Subcutaneous abdominal adipose tissue (tissue), 5 donors: ENCODE data around the gene ABAT.

Experiments
- H3K27ac ChIP-seq: one replicate; pipeline ENCODE4 v1.7.0; 2013; ENCODE audit warnings: low read depth, mild to moderate bottlenecking, inconsistent platforms, low read length, moderate library complexity
- H3K27me3 ChIP-seq, 5 donors: one replicate each; pipeline ENCODE4 v1.7.0; 2013; ENCODE audit warnings: low read length in 5 of 5, inconsistent platforms in 1 of 5; ENCODE audit not compliant: control insufficient read depth in 5 of 5, insufficient read depth in 4 of 5
- H3K36me3 ChIP-seq, 5 donors: one replicate each; pipeline ENCODE4 v1.7.0; 2013; ENCODE audit warnings: low read length in 5 of 5; ENCODE audit not compliant: control insufficient read depth in 5 of 5, insufficient read depth in 5 of 5
- H3K4me1 ChIP-seq, 5 donors: one replicate each; pipeline ENCODE4 v1.7.0; 2013; ENCODE audit warnings: low read length in 5 of 5, mild to moderate bottlenecking in 3 of 5, moderate library complexity in 1 of 5; ENCODE audit not compliant: control insufficient read depth in 5 of 5, insufficient read depth in 5 of 5
- H3K4me3 ChIP-seq, 5 donors: one replicate each; pipeline ENCODE4 v1.7.0; 2013; ENCODE audit warnings: low read length in 5 of 5, low read depth in 1 of 5
- H3K9ac ChIP-seq, 5 donors: one replicate each; pipeline ENCODE4 v1.7.0; 2013; ENCODE audit warnings: low read length in 5 of 5, mild to moderate bottlenecking in 4 of 5, moderate library complexity in 3 of 5
- H3K9me3 ChIP-seq, 5 donors: one replicate each; pipeline ENCODE4 v1.7.0; 2013; ENCODE audit warnings: low read length in 5 of 5; ENCODE audit not compliant: control insufficient read depth in 5 of 5
- donor health status: healthy.
- donor health status: healthy.
- donor health status: healthy.
- donor health status: healthy.
- donor health status: healthy.

The ABAT gene

DNA sequence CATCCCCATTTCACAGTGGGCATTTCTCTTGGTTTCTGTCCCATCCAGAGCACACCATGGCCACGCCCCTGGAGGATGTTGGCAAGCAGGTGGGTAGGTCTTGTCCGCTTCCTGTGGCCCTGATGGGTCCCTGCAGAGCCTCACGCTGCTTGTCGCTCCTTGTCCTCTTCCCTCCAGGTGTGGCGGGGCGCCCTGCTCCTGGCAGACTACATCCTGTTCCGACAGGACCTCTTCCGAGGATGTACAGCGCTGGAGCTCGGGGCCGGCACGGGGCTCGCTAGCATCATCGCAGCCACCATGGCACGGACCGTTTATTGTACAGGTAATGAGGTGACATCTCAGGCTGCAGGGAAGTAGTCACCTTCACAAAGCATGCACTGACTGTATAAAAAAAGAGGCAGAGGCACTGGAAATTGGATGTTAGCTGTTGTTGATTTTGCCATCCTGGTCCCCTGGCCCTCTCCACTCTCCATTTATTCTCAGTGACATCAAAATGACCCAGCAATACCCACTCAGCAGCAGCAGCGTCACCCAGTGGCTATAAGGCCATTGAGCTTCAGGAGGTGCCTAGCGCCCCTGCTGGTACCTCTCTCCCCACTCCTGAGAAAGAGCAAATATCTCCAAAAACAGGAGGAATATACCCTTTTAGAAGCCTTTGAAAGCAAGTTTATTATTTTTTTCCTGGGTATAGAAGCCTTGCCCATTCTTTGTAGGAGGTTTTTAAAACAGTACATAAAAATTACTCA, 39.3 kb upstream of the ABAT start:
- Histone ChIP-seq H3K9me3 (no peaks in the 10 kb centered on the region), H3K4me3 (no peak overlapping the region), H3K4me1 (peaks cover 0 to 15% (median 4%) of the 10 kb centered on the region in 5 donors), H3K27me3 (no peaks in the 10 kb centered on the region), H3K36me3 (peaks cover 0 to 90% (median 77%) of the 10 kb centered on the region in 5 donors), H3K27ac (no peak overlapping the region), H3K9ac (no peak overlapping the region)

GRCh38 chr16:8639694-8640093, 34.7 kb upstream of the ABAT start:
- H3K27ac ChIP-seq: no peak overlapping the region
- peaks cover 9 to 92% (median 85%) of the 10 kb centered on the region in 5 donors for H3K36me3 ChIP-seq
- H3K9ac ChIP-seq: no peak overlapping the region
- no peaks in the 10 kb centered on the region for H3K27me3 ChIP-seq
- H3K4me1 ChIP-seq: peaks cover 0 to 5% (median 0%) of the 10 kb centered on the region in 5 donors
- H3K4me3 ChIP-seq: no peak overlapping the region
- H3K9me3 ChIP-seq: no peaks in the 10 kb centered on the region

DNA sequence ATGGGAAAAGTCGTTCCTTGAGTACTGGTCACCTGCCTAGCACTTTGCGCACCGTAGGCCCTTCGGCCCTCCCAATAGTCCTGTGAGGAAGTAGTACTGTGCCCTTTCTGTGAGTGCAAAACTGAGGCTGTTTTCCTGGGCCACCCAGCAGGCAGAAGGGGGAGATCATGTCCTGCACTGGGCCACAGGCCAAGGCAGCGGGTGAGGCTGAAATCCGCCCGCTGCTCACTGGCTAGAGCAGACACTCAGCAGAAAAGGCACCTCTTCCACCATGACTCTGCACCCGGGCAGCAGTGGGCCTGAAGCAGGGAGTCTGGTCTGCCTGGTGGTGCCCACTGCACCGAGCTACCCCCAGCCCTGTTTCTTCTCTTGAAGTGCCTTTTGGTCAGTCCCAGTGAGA, 32.7 kb upstream of the ABAT start:
- Histone ChIP-seq H3K27ac (no peak overlapping the region), H3K9ac (no peak overlapping the region)

DNA sequence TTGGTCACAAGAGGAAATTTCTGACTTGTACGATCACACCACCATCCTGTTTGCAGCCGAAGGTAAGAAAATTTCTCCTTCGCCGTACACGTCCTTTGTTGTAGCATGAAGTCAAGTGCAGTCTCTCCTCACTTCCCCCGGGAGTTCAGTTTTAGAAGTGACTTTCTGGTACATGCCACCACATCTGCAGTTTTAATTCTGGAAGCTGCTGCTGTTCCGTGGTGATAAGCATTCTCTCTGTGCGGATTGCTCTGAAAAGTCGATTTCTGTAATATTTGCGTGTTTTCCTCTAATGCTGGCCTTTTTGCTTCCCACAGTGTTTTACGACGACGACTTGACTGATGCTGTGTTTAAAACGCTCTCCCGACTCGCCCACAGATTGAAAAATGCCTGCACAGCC, 32.3 kb upstream of the ABAT start:
- Histone ChIP-seq H3K9ac (no peak overlapping the region), H3K4me1 (peaks cover 0 to 5% (median 0%) of the 10 kb centered on the region in 5 donors), H3K9me3 (no peaks in the 10 kb centered on the region), H3K27ac (no peak overlapping the region), H3K36me3 (peaks cover 9 to 92% (median 88%) of the 10 kb centered on the region in 5 donors), H3K4me3 (no peak overlapping the region), H3K27me3 (no peaks in the 10 kb centered on the region)

More for the DNA sequence above, 32.7 kb upstream of the ABAT start:
- no peak overlapping the region for H3K4me3 ChIP-seq
- no peaks in the 10 kb centered on the region for H3K27me3 ChIP-seq
- H3K4me1 ChIP-seq: peaks cover 0 to 5% (median 0%) of the 10 kb centered on the region in 5 donors
- H3K36me3 ChIP-seq: peaks cover 9 to 92% (median 88%) of the 10 kb centered on the region in 5 donors
- no peaks in the 10 kb centered on the region for H3K9me3 ChIP-seq

- peak overlapping the region in 1 of 5 donors; percentile 26 for H3K4me3 ChIP-seq
- peaks cover 0 to 5% (median 0%) of the 10 kb centered on the region in 5 donors for H3K4me1 ChIP-seq
- no peaks in the 10 kb centered on the region for H3K27me3 ChIP-seq
- H3K9me3 ChIP-seq: no peaks in the 10 kb centered on the region
- H3K9ac ChIP-seq: no peak overlapping the region
- H3K36me3 ChIP-seq: peaks cover 9 to 88% (median 83%) of the 10 kb centered on the region in 5 donors
- no peak overlapping the region for H3K27ac ChIP-seq
These were observed 29.9 kb upstream of the ABAT start for GRCh38 chr16:8644211-8645140.

GRCh38 chr16:8645141-8645521, 29.3 kb upstream of the ABAT start:
- H3K36me3 ChIP-seq: peaks cover 9 to 81% (median 77%) of the 10 kb centered on the region in 5 donors

DNA sequence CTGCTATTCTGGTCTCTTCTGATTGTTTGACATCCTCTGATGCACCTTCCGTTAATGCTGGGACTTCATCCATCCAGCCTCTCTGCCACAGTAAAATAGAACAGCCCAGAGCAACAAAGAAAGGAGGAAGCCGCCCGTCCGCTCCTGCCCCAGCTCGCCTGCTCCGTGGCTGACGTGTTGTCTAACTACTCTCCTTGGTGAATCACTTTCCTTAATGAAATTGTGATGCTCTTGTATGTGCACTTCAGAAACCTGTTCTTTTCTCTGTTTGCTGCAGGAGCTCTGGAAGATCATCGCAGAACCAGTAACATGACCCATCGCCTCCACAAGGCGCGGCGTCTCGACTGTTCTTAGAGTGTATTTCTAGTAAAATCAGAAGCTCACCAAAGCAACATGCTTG, 28.6 kb upstream of the ABAT start:
- H3K4me3 ChIP-seq: no peak overlapping the region
- peaks cover 0 to 5% (median 0%) of the 10 kb centered on the region in 5 donors for H3K4me1 ChIP-seq
- H3K9ac ChIP-seq: no peak overlapping the region
- no peaks in the 10 kb centered on the region for H3K9me3 ChIP-seq
- H3K36me3 ChIP-seq: peaks cover 9 to 79% (median 75%) of the 10 kb centered on the region in 5 donors
- H3K27ac ChIP-seq: no peak overlapping the region
- no peaks in the 10 kb centered on the region for H3K27me3 ChIP-seq

More at GRCh38 chr16:8645141-8645521, 29.3 kb upstream of the ABAT start:
- no peak overlapping the region for H3K27ac ChIP-seq
- no peaks in the 10 kb centered on the region for H3K9me3 ChIP-seq
- no peak overlapping the region for H3K9ac ChIP-seq
- peaks cover 0 to 5% (median 0%) of the 10 kb centered on the region in 5 donors for H3K4me1 ChIP-seq
- no peaks in the 10 kb centered on the region for H3K27me3 ChIP-seq
- no peak overlapping the region for H3K4me3 ChIP-seq

DNA sequence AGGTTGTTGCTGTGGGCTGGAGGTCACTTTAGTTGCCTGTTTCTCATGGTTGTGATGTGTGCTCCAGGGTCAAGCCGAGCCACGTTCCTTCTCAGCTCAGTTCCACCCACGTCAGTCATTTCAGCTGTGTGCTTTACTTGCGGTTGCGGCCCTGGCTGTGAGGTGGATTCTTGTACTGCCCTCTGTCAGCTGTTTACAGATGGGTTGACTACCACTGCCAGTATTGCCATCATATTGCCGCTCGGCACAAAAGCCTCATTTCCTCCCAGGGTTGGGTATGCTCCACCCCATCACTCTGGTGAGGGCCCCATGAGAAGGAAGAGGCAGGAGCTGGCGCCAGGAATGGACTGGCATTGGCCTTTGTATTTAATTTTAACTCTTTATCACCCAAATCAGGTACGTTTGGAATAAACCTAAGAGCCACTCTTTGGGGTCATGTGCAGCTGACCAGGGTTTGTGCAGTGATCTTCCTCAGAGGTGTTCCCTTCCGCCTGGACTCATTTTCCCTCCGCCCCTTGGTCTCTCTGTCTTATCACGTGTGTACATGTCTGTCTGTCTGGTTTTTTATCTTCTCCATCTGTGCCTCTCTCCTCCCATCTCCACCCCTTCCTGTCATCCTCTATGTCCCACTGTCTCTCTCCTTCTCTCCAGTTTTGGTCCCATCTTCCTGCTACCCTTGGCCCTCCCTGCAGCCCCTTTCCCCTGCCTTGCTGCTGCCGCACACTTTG, 27.9 kb upstream of the ABAT start:
- peaks cover 0 to 5% (median 0%) of the 10 kb centered on the region in 5 donors for H3K4me1 ChIP-seq
- H3K27ac ChIP-seq: no peak overlapping the region
- no peaks in the 10 kb centered on the region for H3K9me3 ChIP-seq
- H3K36me3 ChIP-seq: peaks cover 9 to 73% (median 69%) of the 10 kb centered on the region in 5 donors
- H3K9ac ChIP-seq: no peak overlapping the region
- no peaks in the 10 kb centered on the region for H3K27me3 ChIP-seq
- H3K4me3 ChIP-seq: no peak overlapping the region

- H3K4me3 ChIP-seq: no peak overlapping the region
- H3K9ac ChIP-seq: no peak overlapping the region
- no peak overlapping the region for H3K27ac ChIP-seq
- H3K4me1 ChIP-seq: peaks cover 0 to 5% (median 0%) of the 10 kb centered on the region in 5 donors
- H3K9me3 ChIP-seq: no peaks in the 10 kb centered on the region
- no peaks in the 10 kb centered on the region for H3K27me3 ChIP-seq
- peaks cover 5 to 60% (median 56%) of the 10 kb centered on the region in 5 donors for H3K36me3 ChIP-seq
These were observed 26.6 kb upstream of the ABAT start for GRCh38 chr16:8647721-8648318.
